ENCODE measurements around the gene ZNF460. TPM values are rescaled to one million over a fixed set of nuclear protein-coding genes. Genes with fewer than 3 reads are reported as not detected.

ZNF460 gene
- total and polyA plus RNA-seq, 10 of the 15 experiments (the other 5 are each of a cell fraction or from before 2014, with no cell fraction given) = 0.15 to 43.0 (median 8.7) TPM

GRCh38 chr19:57302020-57302465 lies 21.8 kb downstream of the ZNF460 start:
- no peaks in the 10 kb centered on the region for H3K4me1 ChIP-seq (ENCODE audit: control insufficient read depth, insufficient read depth, low read length)
- DNase-seq (ENCODE audit: low read depth, low spot score) = no peak
- FAIRE-seq = no peak
- TF ChIP-seq MYB (IDR thresholded peaks at IDR 0.05; ENCODE audit: borderline replicate concordance, low read depth, low read length) (no peak), ZNF274 (IDR thresholded peaks at IDR 0.05; ENCODE audit: insufficient read depth, insufficient read length) (no peak), SPI1 (IDR thresholded peaks at IDR 0.05; ENCODE audit: borderline replicate concordance, insufficient read depth, low read depth, low read length) (no peak), CEBPB (IDR thresholded peaks at IDR 0.05; ENCODE audit: borderline replicate concordance in 1 of 2, low read depth in 2 of 2, low read length in 2 of 2) (no peak), RBBP5 (conservative IDR thresholded peaks at IDR 0.05) (no peak), MEF2B (IDR thresholded peaks at IDR 0.05; ENCODE audit: partially characterized antibody, poor library complexity, severe bottlenecking) (peak; percentile 65), KDM1A (IDR thresholded peaks at IDR 0.05; ENCODE audit: borderline replicate concordance) (no peak), POLR2A (IDR thresholded peaks at IDR 0.05; ENCODE audit: low read depth, low read length) (peak; percentile 70), NR2C2 (IDR thresholded peaks at IDR 0.05; ENCODE audit: borderline replicate concordance, control insufficient read depth, insufficient read length, low read depth) (no peak)
- ATAC-seq = peak; percentile 76
- H3K36me3 ChIP-seq (ENCODE audit: control insufficient read depth in 2 of 2, insufficient read depth in 2 of 2, low read length in 1 of 2) = peaks cover 5 to 16% of the 10 kb centered on the region in 2 experiments
- ChIA-PET SMC1A (ENCODE audit: uncharacterized antibody, unreplicated experiment) (interaction anchor here (0.5 to 2.5 kb wide), 6 partner anchors 9 to 59 kb away, joined by 3 to 7 read pairs (median 4); no protein-coding TSS in a partner anchor), CTCF (interaction anchor here (0.7 to 1.1 kb wide), 3 partner anchors 14 to 108 kb away, joined by 3 read pairs; no protein-coding TSS in a partner anchor), POLR2A (interaction anchor here (0.5 to 1.6 kb wide), 6 partner anchors 8 to 40 kb away, joined by 3 to 4 read pairs (median 3); no protein-coding TSS in a partner anchor), RAD21 (ENCODE audit: unreplicated experiment) (interaction anchor here (1.0 to 1.6 kb wide), 2 partner anchors 9 to 19 kb away, joined by 5 read pairs; no protein-coding TSS in a partner anchor)
- intact Hi-C loops (cut with micrococcal nuclease; ENCODE audit: unreplicated experiment) = no loop called here
- H3K9me3 ChIP-seq (replicated peaks; ENCODE audit: control insufficient read depth, insufficient read depth, low read length) = no peaks in the 10 kb centered on the region
- no peak overlapping the region for H3K4me2 ChIP-seq (ENCODE audit: control insufficient read depth, insufficient read depth)
- H2AFZ ChIP-seq (ENCODE audit: control insufficient read depth, low read depth, low read length) = no peak overlapping the region
- WGBS (ENCODE audit: insufficient coverage, insufficient replicate concordance, low lambda C conversion rate, missing lambda C conversion rate) = 0% methylated on average over 1 of the region's 1 CpG
- no peak overlapping the region for H3K4me3 ChIP-seq
- H4K20me1 ChIP-seq (ENCODE audit: control insufficient read depth, insufficient read depth) = no peaks in the 10 kb centered on the region
- H3K79me2 ChIP-seq (ENCODE audit: control insufficient read depth, insufficient read depth, low read length) = peaks cover 9% of the 10 kb centered on the region
- no peaks in the 10 kb centered on the region for H3K27me3 ChIP-seq (replicated peaks in 1 of 2; ENCODE audit: control insufficient read depth in 2 of 2, insufficient read depth in 2 of 2, low read length in 1 of 2)
- in situ Hi-C loops (cut with MboI) = no loop called here
- H3K9ac ChIP-seq (ENCODE audit: control insufficient read depth, insufficient read depth, low read length) = no peak overlapping the region
- no peak overlapping the region for H3K27ac ChIP-seq (ENCODE audit: control insufficient read depth, insufficient read depth)
- no TSS peak for BruUV-seq (replicated peaks)
